Esophagus squamous epithelium (tissue), 5 donors: ENCODE results near the gene SSTR3. TPM values are rescaled to one million over a fixed set of nuclear protein-coding genes. Genes with fewer than 3 reads are reported as not detected.

ENCODE experiments used
- DNase-seq: peaks from one replicate; lab custom pipeline; 2025; lab: John Stamatoyannopoulos, UW
- H3K27ac ChIP-seq, 4 donors: fragments of 200-600 bp; sonication (generic); one replicate each; pipeline ENCODE4 v1.5.1; 2016 to 2019; ENCODE audit warnings: mild to moderate bottlenecking in 1 of 4
- H3K27me3 ChIP-seq, 4 donors: fragments of 200-600 bp; sonication (generic); 1 replicate in 3 of 4; 2 replicates in 1 of 4; pipeline versions ENCODE4 v1.5.1 to v1.6.0; 2017 to 2021; ENCODE audit warnings: antibody characterized with exemption in 1 of 4
- H3K36me3 ChIP-seq, 3 donors: fragments of 200-600 bp; sonication (generic); one replicate each; pipeline ENCODE4 v1.5.1; 2016 to 2019
- H3K4me1 ChIP-seq, 3 donors: fragments of 200-600 bp; sonication (generic); one replicate each; pipeline ENCODE4 v1.5.1; 2017 to 2019
- H3K4me3 ChIP-seq, 4 donors: fragments of 200-600 bp; sonication (generic); 1 replicate in 3 of 4; 2 replicates in 1 of 4; pipeline ENCODE4 v1.5.1; 2016 to 2019; ENCODE audit warnings: mild to moderate bottlenecking in 2 of 4, moderate library complexity in 1 of 4
- H3K9me3 ChIP-seq, 3 donors: fragments of 200-600 bp; sonication (generic); one replicate each; pipeline ENCODE4 v1.5.1; 2016 to 2019
- POLR2A ChIP-seq, 4 donors: fragments of 450-650 bp; IDR thresholded peaks; one replicate each; pipeline ENCODE4 v1.6.1; 2017; ENCODE audit warnings: antibody characterized with exemption in 4 of 4, mild to moderate bottlenecking in 4 of 4, moderate library complexity in 3 of 4
- WGBS, 2 donors: methylation state at CpG; one replicate each; pipeline ENCODE4 v1.1.5; 2018; 5-methylcytosine and 5-hydroxymethylcytosine counted together
- intact Hi-C: fragments of 100-400 bp; cut with DNase I; formaldehyde crosslinking; loops from one replicate; pipeline ENCODE4 v1.15.0; 2022
- total RNA-seq, 4 donors: library from RNA; depleted of rRNA; stranded (reverse); fragments of >200 nt; gene quantifications; one replicate each; pipeline ENCODE4 v1.1.0, GENCODE V29; 2016
- TF ChIP-seq, protein P1 (sequence below), 6 experiments: fragments of 450-650 bp in 4 of 6; fragments of 200-600 bp in 2 of 6; sonication (generic) in 2 of 6; IDR thresholded peaks; one replicate each; pipeline ENCODE4 v1.5.1; 2016 to 2019; ENCODE audit warnings: antibody characterized with exemption in 6 of 6, mild to moderate bottlenecking in 4 of 6, moderate library complexity in 4 of 6
- donor health status: DM: yes; HTN: yes; CAD: no.

The SSTR3 gene
- total RNA-seq, 4 donors from 2014 or later, result not detected

DNA sequence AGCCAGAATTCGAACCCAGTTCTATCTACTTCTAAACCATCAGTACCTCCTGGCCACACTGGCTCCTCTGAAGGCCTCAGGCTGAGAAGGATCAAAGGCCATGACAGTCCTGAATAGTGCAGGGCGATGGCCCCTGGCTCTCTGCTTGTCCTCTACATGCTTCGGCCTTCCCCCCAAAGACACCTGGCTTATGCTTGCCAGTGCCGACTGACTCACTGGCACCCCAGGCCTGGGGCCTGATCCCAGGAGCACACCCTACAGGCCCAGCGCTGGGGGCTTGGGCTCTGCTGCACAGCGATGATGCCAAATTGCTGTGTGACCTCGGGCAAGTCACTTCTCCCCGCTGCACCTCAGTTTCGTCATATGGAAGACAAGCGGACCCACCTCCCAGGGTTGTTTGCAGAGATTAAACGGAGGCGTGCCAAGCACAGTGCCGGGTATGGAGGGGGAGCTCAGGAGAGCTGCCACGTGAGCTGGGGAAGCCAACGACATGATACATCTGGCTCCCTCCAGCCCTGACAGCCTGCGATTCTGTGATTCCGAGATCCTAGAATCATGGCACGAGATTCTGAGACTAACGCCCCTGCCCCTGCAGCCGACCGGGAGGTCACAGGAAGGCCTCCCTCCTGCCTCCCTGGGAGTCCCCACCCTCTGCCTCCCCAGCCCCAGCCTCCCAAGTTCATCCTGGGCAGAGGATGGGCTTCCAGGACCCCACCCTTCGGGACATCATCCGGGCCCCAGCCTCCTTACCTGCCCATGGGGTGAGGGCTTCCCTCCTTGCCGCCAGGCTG, 1.0 kb downstream of the SSTR3 start:
- no peak for DNase-seq
- Histone ChIP-seq H3K4me1 (peaks cover 0 to 5% (median 0%) of the 10 kb centered on the region in 3 donors), H3K9me3 (no peaks in the 10 kb centered on the region), H3K27me3 (peaks cover 0 to 43% (median 0%) of the 10 kb centered on the region in 4 donors), H3K36me3 (no peaks in the 10 kb centered on the region), H3K4me3 (no peak overlapping the region), H3K27ac (no peak overlapping the region)
- TF ChIP-seq POLR2A (IDR thresholded peaks at IDR 0.05), result no peak
- TF ChIP-seq, protein P1, sequence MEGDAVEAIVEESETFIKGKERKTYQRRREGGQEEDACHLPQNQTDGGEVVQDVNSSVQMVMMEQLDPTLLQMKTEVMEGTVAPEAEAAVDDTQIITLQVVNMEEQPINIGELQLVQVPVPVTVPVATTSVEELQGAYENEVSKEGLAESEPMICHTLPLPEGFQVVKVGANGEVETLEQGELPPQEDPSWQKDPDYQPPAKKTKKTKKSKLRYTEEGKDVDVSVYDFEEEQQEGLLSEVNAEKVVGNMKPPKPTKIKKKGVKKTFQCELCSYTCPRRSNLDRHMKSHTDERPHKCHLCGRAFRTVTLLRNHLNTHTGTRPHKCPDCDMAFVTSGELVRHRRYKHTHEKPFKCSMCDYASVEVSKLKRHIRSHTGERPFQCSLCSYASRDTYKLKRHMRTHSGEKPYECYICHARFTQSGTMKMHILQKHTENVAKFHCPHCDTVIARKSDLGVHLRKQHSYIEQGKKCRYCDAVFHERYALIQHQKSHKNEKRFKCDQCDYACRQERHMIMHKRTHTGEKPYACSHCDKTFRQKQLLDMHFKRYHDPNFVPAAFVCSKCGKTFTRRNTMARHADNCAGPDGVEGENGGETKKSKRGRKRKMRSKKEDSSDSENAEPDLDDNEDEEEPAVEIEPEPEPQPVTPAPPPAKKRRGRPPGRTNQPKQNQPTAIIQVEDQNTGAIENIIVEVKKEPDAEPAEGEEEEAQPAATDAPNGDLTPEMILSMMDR (IDR thresholded peaks at IDR 0.05), result no peak
- intact Hi-C loops, result no loop called here
- WGBS, 2 donors, result 60 to 73% methylated on average over 10 to 13 of the region's 24 CpGs

DNA sequence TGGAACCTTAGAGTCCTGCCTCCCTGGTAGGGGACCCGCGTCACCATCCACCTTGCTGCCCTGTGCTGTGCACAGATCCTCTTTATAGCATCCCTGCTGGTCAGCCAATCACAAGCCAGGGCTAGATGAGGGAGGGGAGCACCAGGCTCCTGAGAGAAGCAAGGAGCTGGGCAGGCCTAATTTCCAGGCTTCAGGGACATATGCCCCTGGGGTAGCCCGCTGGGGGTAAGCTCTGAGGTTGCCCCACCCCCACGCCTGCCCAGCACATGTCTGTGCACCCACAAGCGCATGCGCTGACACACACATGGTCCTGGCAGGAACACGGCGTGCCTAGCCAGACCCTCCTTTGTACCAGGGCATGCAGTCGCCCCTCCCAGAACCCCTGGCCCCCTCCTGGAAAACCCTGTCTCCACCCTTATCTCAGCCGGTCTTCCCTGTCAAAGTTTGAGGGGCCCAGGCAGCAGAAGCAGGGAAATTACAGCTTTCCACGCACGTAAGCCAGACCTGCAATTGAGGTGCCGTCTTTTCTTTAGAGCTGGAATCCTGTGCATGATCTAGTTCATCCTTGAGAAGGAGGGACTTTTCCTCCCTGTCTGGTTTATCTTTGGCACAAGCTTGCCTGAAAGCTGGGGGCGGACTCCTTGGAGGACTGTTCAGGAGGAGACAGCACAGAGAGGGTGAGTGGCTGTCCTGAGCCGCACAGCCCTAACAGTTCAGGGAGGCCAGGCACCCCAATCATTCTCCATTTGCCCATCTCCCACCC, 2.1 kb downstream of the SSTR3 start:
- no peak overlapping the region for H3K4me3 ChIP-seq
- TF ChIP-seq POLR2A (IDR thresholded peaks at IDR 0.05), result no peak
- TF ChIP-seq, protein P1 (IDR thresholded peaks at IDR 0.05), result no peak
- intact Hi-C loops, result no loop called here
- H3K27me3 ChIP-seq, result peaks cover 0 to 43% (median 0%) of the 10 kb centered on the region in 4 donors
- no peaks in the 10 kb centered on the region for H3K9me3 ChIP-seq
- WGBS, 2 donors, result 59 to 70% methylated on average over 6 to 9 of the region's 15 CpGs
- no peak overlapping the region for H3K27ac ChIP-seq
- peaks cover 0 to 5% (median 0%) of the 10 kb centered on the region in 3 donors for H3K4me1 ChIP-seq
- no peak for DNase-seq
- no peaks in the 10 kb centered on the region for H3K36me3 ChIP-seq

DNA sequence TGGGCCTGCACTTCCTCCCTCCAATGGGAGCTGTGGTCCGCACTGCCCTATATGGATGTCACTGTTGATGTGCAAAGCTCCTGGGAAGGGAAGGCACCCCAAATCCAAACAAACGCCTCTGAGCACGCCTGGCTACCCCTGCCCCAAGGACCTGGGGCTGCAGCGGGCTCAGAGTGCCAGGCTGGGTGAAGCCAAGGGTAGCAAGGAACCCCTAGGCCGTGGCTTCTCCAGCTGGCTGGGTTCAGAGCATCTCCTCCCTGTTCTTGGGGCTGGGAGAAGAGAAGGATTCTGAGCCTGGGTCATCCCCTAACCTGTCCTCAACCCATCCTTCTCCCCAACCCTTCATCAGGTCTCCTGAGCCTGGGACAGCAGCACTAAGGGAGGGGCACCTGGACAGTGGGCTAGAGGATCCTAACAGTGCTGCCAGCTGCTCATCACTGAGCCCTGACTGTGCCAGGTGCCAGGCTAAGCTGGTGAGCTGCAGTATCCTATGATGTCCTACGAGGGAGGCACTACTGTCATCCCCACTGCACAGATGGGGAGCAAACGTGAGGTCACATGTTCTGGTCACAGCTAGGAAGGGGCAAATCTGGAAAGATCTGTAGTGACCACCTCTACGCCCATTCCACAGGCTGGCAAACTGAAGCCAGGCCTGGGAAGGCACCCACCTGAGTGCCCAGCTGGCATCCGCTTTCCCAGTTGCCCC, 3.0 kb downstream of the SSTR3 start:
- DNase-seq, result no peak
- no peak overlapping the region for H3K27ac ChIP-seq
- H3K9me3 ChIP-seq, result no peaks in the 10 kb centered on the region
- 73 to 88% methylated on average over 3 to 4 of the region's 9 CpGs for WGBS, 2 donors
- no peak overlapping the region for H3K4me3 ChIP-seq
- no peak for TF ChIP-seq POLR2A (IDR thresholded peaks at IDR 0.05)
- TF ChIP-seq, protein P1 (IDR thresholded peaks at IDR 0.05), result no peak
- intact Hi-C loops, result no loop called here
- H3K36me3 ChIP-seq, result no peaks in the 10 kb centered on the region
- peaks cover 0 to 43% (median 0%) of the 10 kb centered on the region in 4 donors for H3K27me3 ChIP-seq
- H3K4me1 ChIP-seq, result peaks cover 0 to 5% (median 0%) of the 10 kb centered on the region in 3 donors

GRCh38 chr22:37208401-37209139, 3.7 kb downstream of the SSTR3 start:
- intact Hi-C loops, result no loop called here

More at GRCh38 chr22:37208401-37209139, 3.7 kb downstream of the SSTR3 start:
- 60 to 100% methylated on average over 2 to 3 of the region's 7 CpGs for WGBS, 2 donors
- H3K9me3 ChIP-seq, result no peaks in the 10 kb centered on the region
- TF ChIP-seq, protein P1 (IDR thresholded peaks at IDR 0.05), result no peak
- no peak for TF ChIP-seq POLR2A (IDR thresholded peaks at IDR 0.05)
- H3K4me1 ChIP-seq, result peaks cover 0 to 5% (median 0%) of the 10 kb centered on the region in 3 donors
- peaks cover 0 to 37% (median 0%) of the 10 kb centered on the region in 4 donors for H3K27me3 ChIP-seq
- no peak for DNase-seq
- H3K27ac ChIP-seq, result no peak overlapping the region
- no peak overlapping the region for H3K4me3 ChIP-seq
- H3K36me3 ChIP-seq, result no peaks in the 10 kb centered on the region
